HuH-7.5 (cell line): ENCODE data around the gene MAD2L1BP.
"Not testable (repeated sequence)": the region's sequence is repeated elsewhere in the genome, so short reads cannot be mapped to it uniquely, and the experiment has no call there.

ENCODE experiments used
- DNase-seq: peaks from one replicate; pipeline ENCODE4 v3.0.0; 2011; ENCODE audit warnings: low spot score

Gene MAD2L1BP

GRCh38 chr6:43627008-43627825 is 8.4 kb upstream of the MAD2L1BP start:
- peak; percentile 65 for DNase-seq

GRCh38 chr6:43628393-43629103 is 7.1 kb upstream of the MAD2L1BP start:
- DNase-seq, result peak; percentile 47

GRCh38 chr6:43629104-43629504 is 6.5 kb upstream of the MAD2L1BP start, which contains the start of gene GTPBP2:
GTPBP2 (minus strand) TSS chr6:43629264; CDS start chr6:43629162, 102 bp downstream.
- peak; percentile 78 for DNase-seq

- peak; percentile 91 for DNase-seq
Measured at GRCh38 chr6:43629505-43630300, 5.9 kb upstream of the MAD2L1BP start.

GRCh38 chr6:43630980-43631619 is 4.5 kb upstream of the MAD2L1BP start:
- DNase-seq, result no peak

- DNase-seq, result not testable (repeated sequence)
Measured at GRCh38 chr6:43633002-43633401, 2.6 kb upstream of the MAD2L1BP start.

GRCh38 chr6:43634702-43635303 is 837 bp upstream of the MAD2L1BP start:
- no peak for DNase-seq

GRCh38 chr6:43636308-43636659 is 644 bp downstream of the MAD2L1BP start:
- no peak for DNase-seq

- DNase-seq, result no peak
Measured at GRCh38 chr6:43639984-43640800, 4.6 kb downstream of the MAD2L1BP start.

- no peak for DNase-seq
Measured at GRCh38 chr6:43644940-43645612, 9.4 kb downstream of the MAD2L1BP start, which contains the start of gene RSPH9. RSPH9 (plus strand) TSS chr6:43645036; CDS start chr6:43645099, 63 bp downstream.

GRCh38 chr6:43645613-43645964 is 9.9 kb downstream of the MAD2L1BP start:
- no peak for DNase-seq

- DNase-seq, result no peak
Measured at GRCh38 chr6:43647613-43648012, 12.0 kb downstream of the MAD2L1BP start.

GRCh38 chr6:43648248-43648647 is 12.6 kb downstream of the MAD2L1BP start:
- no peak for DNase-seq

- DNase-seq, result not testable (repeated sequence)
Measured at GRCh38 chr6:43652822-43653221, 17.2 kb downstream of the MAD2L1BP start.

- no peak for DNase-seq
Measured at GRCh38 chr6:43657221-43657802, 21.7 kb downstream of the MAD2L1BP start.

- no peak for DNase-seq
Measured at GRCh38 chr6:43658161-43658560, 22.5 kb downstream of the MAD2L1BP start.

- DNase-seq, result not testable (repeated sequence)
Measured at GRCh38 chr6:43662948-43663347, 27.3 kb downstream of the MAD2L1BP start.

- DNase-seq, result no peak
Measured at GRCh38 chr6:43665376-43665775, 29.7 kb downstream of the MAD2L1BP start.

GRCh38 chr6:43666196-43666920 is 30.7 kb downstream of the MAD2L1BP start:
- no peak for DNase-seq
